Mucosa of stomach (tissue), 1 donor: Measurements from ENCODE around the gene FILIP1L.

Source experiments
- H3K27me3 ChIP-seq: one replicate; pipeline ENCODE4 v1.7.0; 2013; ENCODE audit warnings: mild to moderate bottlenecking, low read length; ENCODE audit not compliant: control insufficient read depth, insufficient read depth
- H3K36me3 ChIP-seq: one replicate; pipeline ENCODE4 v1.7.0; 2013; ENCODE audit warnings: low read length; ENCODE audit not compliant: control insufficient read depth, insufficient read depth
- H3K4me1 ChIP-seq: one replicate; pipeline ENCODE4 v1.7.0; 2013; ENCODE audit warnings: mild to moderate bottlenecking, low read length; ENCODE audit not compliant: control insufficient read depth, insufficient read depth
- H3K4me3 ChIP-seq: one replicate; pipeline ENCODE4 v1.7.0; 2013; ENCODE audit warnings: low read length
- H3K9ac ChIP-seq: one replicate; pipeline ENCODE4 v1.7.0; 2013; ENCODE audit warnings: mild to moderate bottlenecking, low read length, moderate library complexity
- H3K9me3 ChIP-seq: one replicate; pipeline ENCODE4 v1.7.0; 2013; ENCODE audit warnings: mild to moderate bottlenecking, low read length, moderate library complexity; ENCODE audit not compliant: control insufficient read depth
- donor health status: Pancreatic carcinoma.

Gene FILIP1L

GRCh38 chr3:100123112-100123511 lies 8.8 kb upstream of the FILIP1L start:
- no peaks in the 10 kb centered on the region for H3K36me3 ChIP-seq
- H3K9ac ChIP-seq: no peak overlapping the region
- H3K27me3 ChIP-seq: no peaks in the 10 kb centered on the region
- no peak overlapping the region for H3K4me3 ChIP-seq
- H3K9me3 ChIP-seq: no peaks in the 10 kb centered on the region
- no peaks in the 10 kb centered on the region for H3K4me1 ChIP-seq

GRCh38 chr3:100122321-100122720 lies 8.0 kb upstream of the FILIP1L start:
- Histone ChIP-seq H3K4me3 (no peak overlapping the region), H3K9me3 (no peaks in the 10 kb centered on the region), H3K27me3 (no peaks in the 10 kb centered on the region), H3K36me3 (no peaks in the 10 kb centered on the region), H3K4me1 (no peaks in the 10 kb centered on the region), H3K9ac (no peak overlapping the region)

- Histone ChIP-seq H3K27me3 (no peaks in the 10 kb centered on the region), H3K36me3 (no peaks in the 10 kb centered on the region), H3K9me3 (no peaks in the 10 kb centered on the region), H3K4me1 (no peaks in the 10 kb centered on the region), H3K9ac (no peak overlapping the region), H3K4me3 (no peak overlapping the region)
These were observed 6.4 kb upstream of the FILIP1L start for GRCh38 chr3:100120693-100121092.

GRCh38 chr3:100120012-100120411 lies 5.7 kb upstream of the FILIP1L start:
- H3K9me3 ChIP-seq: no peaks in the 10 kb centered on the region
- no peak overlapping the region for H3K4me3 ChIP-seq
- H3K36me3 ChIP-seq: no peaks in the 10 kb centered on the region
- no peaks in the 10 kb centered on the region for H3K4me1 ChIP-seq
- no peaks in the 10 kb centered on the region for H3K27me3 ChIP-seq
- H3K9ac ChIP-seq: no peak overlapping the region

GRCh38 chr3:100117093-100117492 lies 2.8 kb upstream of the FILIP1L start:
- H3K36me3 ChIP-seq: no peaks in the 10 kb centered on the region
- H3K4me3 ChIP-seq: no peak overlapping the region
- H3K9me3 ChIP-seq: no peaks in the 10 kb centered on the region
- H3K4me1 ChIP-seq: no peaks in the 10 kb centered on the region
- H3K9ac ChIP-seq: no peak overlapping the region
- H3K27me3 ChIP-seq: no peaks in the 10 kb centered on the region

- H3K4me1 ChIP-seq: no peaks in the 10 kb centered on the region
- H3K9me3 ChIP-seq: no peaks in the 10 kb centered on the region
- no peak overlapping the region for H3K4me3 ChIP-seq
- H3K36me3 ChIP-seq: no peaks in the 10 kb centered on the region
- no peak overlapping the region for H3K9ac ChIP-seq
- H3K27me3 ChIP-seq: no peaks in the 10 kb centered on the region
These were observed 433 bp downstream of the FILIP1L start for GRCh38 chr3:100113723-100114412.

GRCh38 chr3:100111728-100112127 lies 2.6 kb downstream of the FILIP1L start:
- no peaks in the 10 kb centered on the region for H3K36me3 ChIP-seq
- no peak overlapping the region for H3K4me3 ChIP-seq
- peaks cover 5% of the 10 kb centered on the region for H3K4me1 ChIP-seq
- H3K9ac ChIP-seq: no peak overlapping the region
- H3K27me3 ChIP-seq: no peaks in the 10 kb centered on the region
- H3K9me3 ChIP-seq: no peaks in the 10 kb centered on the region

GRCh38 chr3:100110162-100110561 lies 4.1 kb downstream of the FILIP1L start:
- no peak overlapping the region for H3K9ac ChIP-seq
- peaks cover 5% of the 10 kb centered on the region for H3K4me1 ChIP-seq
- H3K9me3 ChIP-seq: no peaks in the 10 kb centered on the region
- no peaks in the 10 kb centered on the region for H3K27me3 ChIP-seq
- no peak overlapping the region for H3K4me3 ChIP-seq
- no peaks in the 10 kb centered on the region for H3K36me3 ChIP-seq

- Histone ChIP-seq H3K4me3 (no peak overlapping the region), H3K4me1 (peaks cover 20% of the 10 kb centered on the region), H3K9ac (no peak overlapping the region), H3K36me3 (no peaks in the 10 kb centered on the region), H3K27me3 (no peaks in the 10 kb centered on the region), H3K9me3 (no peaks in the 10 kb centered on the region)
These were observed 5.7 kb downstream of the FILIP1L start for GRCh38 chr3:100108464-100109079.

GRCh38 chr3:100107221-100107814 lies 7.0 kb downstream of the FILIP1L start:
- H3K4me1 ChIP-seq: peaks cover 29% of the 10 kb centered on the region
- H3K9ac ChIP-seq: no peak overlapping the region
- H3K4me3 ChIP-seq: no peak overlapping the region

GRCh38 chr3:100106531-100107141 lies 7.7 kb downstream of the FILIP1L start:
- no peaks in the 10 kb centered on the region for H3K27me3 ChIP-seq
- no peak overlapping the region for H3K9ac ChIP-seq
- peaks cover 29% of the 10 kb centered on the region for H3K4me1 ChIP-seq
- H3K36me3 ChIP-seq: no peaks in the 10 kb centered on the region
- H3K4me3 ChIP-seq: no peak overlapping the region
- no peaks in the 10 kb centered on the region for H3K9me3 ChIP-seq

More at GRCh38 chr3:100107221-100107814, 7.0 kb downstream of the FILIP1L start:
- Histone ChIP-seq H3K27me3 (no peaks in the 10 kb centered on the region), H3K9me3 (no peaks in the 10 kb centered on the region), H3K36me3 (no peaks in the 10 kb centered on the region)

GRCh38 chr3:100106094-100106493 lies 8.2 kb downstream of the FILIP1L start:
- peaks cover 29% of the 10 kb centered on the region for H3K4me1 ChIP-seq
- H3K36me3 ChIP-seq: no peaks in the 10 kb centered on the region
- no peak overlapping the region for H3K9ac ChIP-seq
- H3K9me3 ChIP-seq: no peaks in the 10 kb centered on the region
- no peak overlapping the region for H3K4me3 ChIP-seq
- no peaks in the 10 kb centered on the region for H3K27me3 ChIP-seq
